Colon (tissue), 2 donors: ENCODE measurements around the gene SPATA2L.
"Not testable (repeated sequence)": the region's sequence is repeated elsewhere in the genome, so short reads cannot be mapped to it uniquely, and the experiment has no call there.

ENCODE experiments used
- FAIRE-seq: peaks from 2 replicates; lab custom pipeline; 2012; peaks lifted over from hg19 to GRCh38; lab: Jason Lieb, UNC
- donor health status: control.
- donor health status: control.

Gene SPATA2L

DNA sequence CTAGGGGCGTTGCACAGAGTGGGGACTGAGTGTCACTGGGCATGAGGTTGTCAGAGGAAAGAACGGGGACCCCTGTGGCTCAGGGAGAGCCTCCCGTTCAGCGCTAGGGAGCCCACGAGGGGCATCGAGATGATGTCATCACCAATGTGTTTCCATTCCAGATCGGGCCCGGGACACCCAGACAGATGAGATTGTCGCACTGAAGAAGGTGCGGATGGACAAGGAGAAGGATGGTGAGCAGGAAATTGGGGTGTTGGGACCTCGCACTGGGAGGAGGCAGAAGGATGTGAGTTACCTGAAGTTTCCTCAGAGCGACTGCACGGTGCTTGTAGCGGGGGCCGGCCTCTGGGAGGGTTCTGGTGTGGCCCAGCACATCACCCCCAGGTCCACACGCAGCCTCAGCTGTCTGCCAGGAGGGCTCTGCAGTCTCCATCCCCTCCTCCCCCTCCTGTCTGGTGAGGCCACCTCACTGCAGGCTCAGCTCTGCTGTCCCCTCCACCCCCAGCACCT lies 11.1 kb downstream of the SPATA2L start:
- no peak for FAIRE-seq

DNA sequence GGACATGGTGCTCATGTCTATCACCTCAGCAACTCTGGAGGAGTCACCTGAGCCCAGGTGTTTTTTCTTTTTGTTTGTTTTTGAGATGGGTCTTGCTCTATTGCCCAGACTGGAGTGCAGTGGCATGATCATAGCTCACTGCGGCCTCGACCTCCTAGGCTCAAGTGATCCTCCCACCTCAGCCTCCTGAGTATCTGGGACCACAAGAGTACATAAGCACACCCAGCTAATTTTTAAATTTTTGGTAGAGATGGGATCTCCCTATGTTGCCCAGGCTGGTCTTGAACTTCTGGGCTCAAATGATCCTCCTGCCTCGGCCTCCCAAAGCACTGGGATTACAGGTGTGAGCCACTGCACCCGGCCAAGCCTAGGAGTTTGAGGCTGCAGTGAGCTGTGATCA lies 11.9 kb downstream of the SPATA2L start:
- FAIRE-seq, result not testable (repeated sequence)

DNA sequence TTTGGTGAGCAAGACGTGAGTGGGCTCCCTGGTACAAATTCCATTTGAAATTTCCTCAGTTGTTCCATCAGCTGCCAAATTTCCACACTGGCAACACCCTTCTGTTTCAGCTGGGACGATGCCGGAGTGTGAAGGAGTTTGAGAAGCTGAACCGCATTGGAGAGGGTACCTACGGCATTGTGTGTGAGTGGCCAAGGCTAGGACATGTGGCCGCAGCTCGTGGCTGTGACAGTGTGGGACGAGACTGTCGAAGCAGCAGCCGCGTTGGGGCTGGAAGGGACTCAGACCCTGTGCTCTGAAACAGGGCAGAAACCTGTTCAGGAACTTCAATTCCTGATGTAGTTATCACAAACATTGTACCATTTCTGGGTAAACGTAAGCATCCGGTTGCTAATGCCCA lies 12.4 kb downstream of the SPATA2L start:
- FAIRE-seq, result no peak

DNA sequence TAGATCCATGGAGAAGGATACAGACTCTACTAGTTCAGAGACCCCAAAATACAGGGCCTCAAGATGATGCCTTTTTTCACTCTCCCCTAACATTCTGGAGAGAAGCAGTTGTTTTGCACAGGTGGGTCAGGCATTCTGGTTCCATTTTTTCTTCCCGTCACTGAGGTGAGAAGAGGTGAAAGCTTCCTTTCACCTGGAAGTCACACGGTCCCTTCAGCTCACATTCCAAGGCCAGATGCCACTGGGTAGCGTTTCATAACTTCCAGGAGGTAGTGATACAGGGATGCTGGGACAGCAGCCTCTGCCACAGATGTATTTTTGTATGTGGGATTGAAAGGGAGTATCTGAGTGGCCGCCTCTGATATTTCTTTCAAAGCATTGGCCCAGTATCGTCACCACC lies 13.1 kb downstream of the SPATA2L start:
- no peak for FAIRE-seq

DNA sequence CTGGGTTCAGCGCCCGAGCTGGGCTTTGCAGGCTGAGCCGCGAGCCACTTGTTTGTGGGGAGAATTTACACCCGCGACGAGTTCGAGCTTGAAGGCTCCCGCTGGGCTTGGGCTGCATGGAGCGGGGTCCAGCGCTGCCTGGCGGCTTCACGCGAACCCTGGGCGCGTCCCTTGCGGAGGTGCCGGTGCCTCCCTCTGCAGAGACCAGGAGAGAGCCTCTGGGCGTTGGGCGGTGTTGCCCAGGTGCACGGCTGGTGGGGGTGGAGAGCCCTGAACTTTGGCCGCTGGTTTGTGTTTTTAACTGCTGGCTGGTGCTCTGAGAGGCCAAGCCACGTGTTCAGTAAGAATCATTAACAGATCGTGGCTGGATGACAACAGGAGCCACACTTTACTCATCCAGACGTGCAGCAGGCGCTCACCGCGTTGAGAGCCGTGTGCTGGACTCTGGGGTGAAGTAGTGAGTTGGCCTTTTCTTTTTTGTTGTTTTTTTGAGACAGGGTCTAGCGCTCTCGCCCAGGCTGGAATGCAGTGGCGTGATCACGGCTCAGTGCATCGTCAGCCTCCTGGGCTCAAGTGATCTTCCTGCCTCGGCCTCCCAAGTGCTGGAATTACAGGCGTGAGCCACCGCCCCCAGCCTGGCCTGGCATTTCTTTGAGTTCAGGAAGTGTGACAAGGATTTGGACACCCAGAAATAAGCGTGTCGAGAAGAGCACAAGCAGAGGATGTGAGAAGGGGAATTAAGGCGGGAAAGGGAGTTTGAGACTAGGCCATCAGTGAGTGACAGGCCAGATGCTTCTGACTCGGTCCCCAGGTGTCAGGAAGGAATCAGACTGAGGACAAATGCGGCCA lies 14.2 kb downstream of the SPATA2L start:
- FAIRE-seq, result no peak

DNA sequence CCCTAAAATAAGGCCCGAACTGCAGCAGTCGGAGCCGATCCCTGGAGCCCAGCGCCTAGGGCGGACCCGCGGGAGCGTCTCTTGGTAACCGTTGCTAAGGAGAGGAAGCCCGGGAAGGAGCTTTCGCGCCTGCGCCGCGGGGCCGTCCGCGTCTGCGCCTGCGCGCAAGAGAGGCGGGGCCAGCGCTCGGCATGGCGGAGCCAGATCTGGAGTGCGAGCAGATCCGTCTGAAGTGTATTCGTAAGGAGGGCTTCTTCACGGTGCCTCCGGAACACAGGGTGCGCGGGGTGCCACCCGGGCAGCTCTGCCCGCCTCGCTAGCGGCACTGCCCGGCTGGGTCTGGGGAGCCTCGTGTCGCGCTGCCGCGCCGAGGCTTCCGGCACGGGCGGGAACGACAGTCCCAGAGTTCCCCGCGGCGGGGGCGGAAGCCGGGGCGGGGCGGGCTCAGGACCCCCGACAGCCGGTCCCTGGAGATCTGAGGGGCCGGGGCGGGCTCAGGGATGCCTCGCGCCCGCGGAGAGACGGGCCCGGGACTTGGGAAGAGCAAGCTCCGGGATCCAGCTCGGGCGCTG lies 14.9 kb downstream of the SPATA2L start, which contains the start of gene CDK10:
CDK10 (plus strand) TSS at position 170 of the 572 bp plus-strand sequence; CDS start at position 192, 22 bp downstream.
- no peak for FAIRE-seq

DNA sequence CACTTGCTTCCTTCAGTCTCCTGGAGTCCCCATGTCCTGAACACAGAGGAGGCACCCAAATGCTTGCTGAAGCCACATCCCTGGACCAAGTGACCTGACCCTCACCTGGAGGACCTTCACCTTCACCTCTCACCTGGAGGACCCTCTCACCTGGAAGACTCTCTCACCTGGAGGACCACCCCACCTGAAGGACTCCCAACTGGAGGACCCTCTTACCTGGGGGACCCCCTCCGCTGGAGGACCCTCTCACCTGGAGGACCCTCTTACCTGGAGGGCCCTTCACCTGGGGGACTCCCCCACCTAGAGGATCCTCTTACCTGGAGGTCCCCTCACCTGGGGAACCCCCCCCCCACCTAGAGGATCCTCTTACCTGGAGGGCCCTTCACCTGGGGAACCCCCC lies 15.6 kb downstream of the SPATA2L start:
- FAIRE-seq, result no peak

DNA sequence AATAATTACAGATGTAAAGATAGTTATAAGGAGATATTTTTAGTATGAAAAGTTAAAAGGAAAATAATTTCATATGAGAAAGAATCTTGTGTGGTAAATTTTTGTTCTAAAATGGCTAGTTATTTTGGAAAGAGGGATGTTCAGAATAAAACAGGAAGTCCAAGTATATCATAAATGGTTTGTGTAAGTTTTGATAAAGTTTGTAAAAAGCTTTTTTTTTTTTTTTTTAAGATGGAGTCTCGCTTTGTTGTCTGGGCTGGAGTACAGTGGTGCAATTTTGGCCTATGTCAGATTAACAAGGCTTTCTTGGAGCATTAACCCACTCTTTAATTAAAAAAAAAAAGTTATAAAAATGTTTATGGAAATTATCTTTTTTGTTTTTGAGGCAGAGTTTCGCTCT lies 23.2 kb downstream of the SPATA2L start:
- FAIRE-seq, result no peak

DNA sequence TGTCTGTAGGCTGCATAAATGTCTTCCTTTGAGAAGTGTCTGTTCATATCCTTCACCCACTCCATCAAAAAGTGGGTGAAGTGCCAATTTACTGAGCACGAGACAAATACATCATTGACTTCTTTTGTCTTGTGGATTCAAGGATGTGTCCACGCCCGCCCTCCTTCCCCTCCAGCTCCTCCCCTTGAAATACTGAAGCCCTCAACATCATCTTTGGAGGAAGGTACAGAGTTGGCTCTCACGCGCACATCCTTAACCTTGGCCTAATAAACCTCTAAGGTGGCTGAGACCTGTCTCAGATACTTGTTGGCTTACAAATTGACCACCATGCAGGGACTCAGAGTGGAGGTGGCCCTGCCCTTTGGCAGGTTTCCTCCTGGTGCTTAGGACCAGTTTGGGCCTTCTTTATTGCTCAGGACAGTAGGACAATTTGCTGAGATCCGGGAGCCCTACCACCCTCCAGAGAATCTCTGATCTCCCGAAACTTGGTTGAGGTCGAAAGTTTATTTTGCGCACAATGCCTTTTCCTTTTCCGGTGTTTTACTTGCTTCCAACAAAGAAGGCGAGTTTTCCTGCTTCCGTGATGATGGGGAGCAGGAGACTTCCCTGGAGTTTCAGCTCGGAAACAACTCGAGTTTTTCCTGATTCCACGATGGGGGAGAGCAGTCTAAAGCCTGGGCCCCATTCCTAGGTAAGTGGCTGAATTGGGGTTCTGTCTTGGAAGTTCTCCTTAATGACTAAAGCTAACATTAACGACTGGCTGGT lies 29.1 kb downstream of the SPATA2L start:
- no peak for FAIRE-seq

DNA sequence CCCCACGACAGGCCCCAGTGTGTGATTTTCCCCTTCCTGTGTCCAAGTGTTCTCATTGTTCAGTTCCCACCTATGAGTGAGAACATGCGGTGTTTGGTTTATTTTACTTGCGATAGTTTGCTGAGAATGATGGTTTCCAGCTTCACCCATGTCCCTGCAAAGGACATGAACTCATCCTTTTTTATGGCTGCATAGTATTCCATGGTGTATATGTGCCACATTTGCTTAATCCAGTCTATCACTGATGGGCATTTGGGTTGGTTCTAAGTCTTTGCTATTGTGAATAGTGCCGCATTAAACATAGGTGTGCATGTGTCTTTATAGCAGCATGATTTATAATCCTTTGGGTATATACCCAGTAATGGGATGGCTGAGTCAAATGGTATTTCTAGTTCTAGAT lies 29.9 kb downstream of the SPATA2L start:
- FAIRE-seq, result not testable (repeated sequence)

DNA sequence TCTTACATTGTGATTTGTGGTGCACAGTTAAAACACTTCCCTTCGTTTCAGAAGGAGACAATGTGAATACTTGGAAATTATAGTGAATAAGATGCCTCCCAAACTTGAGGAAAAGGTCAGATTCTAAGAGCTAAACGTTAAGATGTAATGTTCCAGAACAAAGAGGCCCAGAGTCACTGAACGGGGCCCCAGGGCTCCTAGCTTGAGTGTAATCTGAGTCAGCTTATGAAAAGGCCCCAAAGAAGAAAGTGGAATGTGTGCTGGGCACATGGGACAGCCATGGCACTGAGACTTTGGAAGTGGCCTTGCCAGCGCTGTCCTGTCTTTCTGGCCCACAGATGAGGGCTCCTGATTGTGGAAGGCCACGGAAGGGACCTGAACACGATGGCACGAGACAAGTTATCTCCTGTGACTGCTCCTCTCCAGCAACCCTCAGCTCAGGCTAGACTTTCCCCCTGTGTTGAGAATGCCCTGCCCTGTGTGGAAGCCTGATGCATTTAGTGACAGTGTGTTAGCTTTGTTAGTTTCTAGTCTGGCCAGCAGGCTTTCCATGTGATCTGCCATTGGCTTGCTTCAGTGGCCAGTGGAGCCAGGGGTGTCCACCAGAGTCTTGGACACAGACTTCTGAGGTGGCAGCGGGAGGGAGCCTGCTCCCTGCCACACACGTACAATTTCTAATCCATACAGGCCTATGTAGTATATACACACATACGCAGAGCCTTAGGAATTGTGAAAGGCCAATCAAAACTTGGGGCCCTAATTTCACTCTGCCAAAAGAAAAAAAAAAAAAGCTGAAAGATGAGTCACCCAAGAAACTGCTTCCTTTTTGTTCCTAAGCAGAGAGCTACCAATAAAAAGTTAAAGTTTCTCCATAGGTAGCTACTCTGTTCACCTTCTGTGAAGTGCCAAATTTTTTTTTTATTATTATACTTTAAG lies 30.7 kb downstream of the SPATA2L start:
- FAIRE-seq, result no peak

DNA sequence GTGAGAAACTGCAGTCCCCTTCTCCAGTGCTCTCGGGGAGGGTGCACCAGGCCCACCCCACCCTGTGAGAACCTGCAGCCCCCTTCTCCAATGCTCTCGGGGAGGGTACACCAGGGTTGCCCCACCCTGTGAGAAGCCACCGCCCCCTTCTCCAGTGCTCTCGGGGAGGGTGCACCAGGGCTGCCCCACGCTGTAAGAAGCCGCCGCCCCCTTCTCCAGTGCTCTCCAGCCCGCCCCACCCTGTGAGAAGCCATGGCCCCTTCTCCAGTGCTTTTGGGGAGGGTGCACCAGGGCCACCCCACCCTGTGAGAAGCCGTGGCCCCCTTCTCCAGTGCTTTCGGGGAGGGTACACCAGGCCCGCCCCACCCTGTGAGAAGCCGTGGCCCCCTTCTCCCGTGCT lies 31.8 kb downstream of the SPATA2L start:
- no peak for FAIRE-seq

DNA sequence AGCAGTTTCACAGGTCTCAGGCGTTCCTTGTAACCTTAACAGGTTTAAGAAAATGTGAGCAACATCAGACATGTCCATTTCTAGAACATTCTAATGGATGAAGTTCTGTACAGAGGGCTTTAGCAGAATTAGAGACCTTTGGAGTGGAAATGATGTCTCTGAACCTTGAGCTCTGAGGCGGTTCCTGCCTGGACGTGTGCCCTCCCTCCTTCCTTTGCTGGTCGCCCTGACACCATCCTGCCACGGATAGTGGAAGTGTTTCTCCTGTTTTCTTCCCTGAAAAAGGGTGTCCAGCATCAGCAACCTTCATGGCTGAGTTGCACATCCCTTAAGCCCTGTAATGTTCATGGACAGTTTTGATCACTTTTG lies 32.7 kb downstream of the SPATA2L start:
- no peak for FAIRE-seq

DNA sequence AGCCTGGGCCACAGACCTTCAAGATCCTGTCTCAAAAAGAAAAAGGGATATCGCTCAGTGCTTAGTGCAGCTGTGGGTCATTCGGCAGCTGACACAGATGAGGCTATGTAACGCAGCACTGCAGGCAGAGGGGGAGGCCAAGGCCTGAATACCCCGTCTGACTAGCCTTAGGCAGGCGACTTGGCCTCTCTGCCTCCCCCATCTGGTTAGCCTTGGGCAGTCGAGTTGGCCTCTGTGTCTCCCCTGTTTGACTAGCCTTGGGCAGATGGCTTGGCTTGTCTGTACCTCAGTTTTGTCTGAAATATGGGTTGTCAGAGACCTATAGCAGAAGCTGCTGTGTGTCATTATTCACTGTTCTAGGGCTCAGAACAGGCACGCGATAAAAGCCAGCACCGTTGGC lies 33.9 kb downstream of the SPATA2L start:
- no peak for FAIRE-seq

DNA sequence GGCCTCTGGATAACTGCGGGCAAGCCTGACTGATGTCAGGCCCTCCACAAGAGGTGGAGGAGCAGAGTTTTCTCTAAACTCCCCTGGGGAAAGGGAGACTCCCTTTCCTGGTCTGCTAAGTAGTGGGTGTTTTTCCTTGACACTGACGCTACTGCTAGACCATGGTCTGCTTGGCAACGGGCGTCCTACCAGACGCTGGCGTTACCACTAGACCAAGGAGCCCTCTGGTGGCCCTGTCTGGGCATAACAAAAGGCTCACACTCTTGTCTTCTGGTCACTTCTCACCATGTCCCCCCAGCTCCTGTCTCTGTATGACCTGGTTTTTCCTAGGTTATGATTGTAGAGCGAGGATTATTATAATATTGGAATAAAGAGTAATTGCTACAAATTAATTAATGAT lies 34.5 kb downstream of the SPATA2L start:
- FAIRE-seq, result not testable (repeated sequence)

DNA sequence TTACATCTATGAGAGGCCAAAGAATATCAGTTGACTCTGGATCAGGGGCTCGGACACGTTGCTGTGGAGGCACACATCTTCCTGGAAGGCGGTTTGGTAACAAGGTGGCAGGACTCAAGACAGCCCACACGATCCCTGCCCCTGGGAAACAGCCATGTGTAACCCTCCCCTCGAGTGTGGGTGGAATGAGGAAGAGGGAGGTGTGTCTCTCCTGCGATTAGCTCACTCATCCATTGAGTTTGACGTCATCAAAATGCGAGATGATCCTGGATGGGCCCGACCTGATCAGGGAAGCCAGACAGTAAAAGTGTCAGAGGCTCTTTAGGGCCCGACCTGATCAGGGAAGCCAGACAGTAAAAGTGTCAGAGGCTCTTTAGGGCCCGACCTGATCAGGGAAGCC lies 37.3 kb downstream of the SPATA2L start:
- not testable (repeated sequence) for FAIRE-seq

DNA sequence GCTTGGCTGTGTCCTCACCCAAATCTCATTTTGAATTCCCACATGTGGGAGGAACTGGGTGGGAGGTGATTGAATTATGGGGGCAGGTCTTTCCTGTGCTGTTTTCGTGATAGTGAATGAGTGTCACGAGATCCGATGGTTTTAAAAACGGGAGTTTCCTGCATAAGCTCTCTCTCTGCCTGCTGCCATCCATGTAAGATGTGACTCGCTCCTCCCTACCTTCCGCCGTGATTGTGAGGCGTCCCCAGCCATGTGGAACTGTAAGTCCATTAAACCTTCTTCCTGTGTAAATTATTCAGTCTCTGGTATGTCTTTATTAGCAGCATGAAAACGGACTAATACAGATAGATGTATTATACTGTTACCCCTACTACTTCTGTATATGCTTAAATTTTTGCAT lies 40.3 kb downstream of the SPATA2L start:
- no peak for FAIRE-seq

DNA sequence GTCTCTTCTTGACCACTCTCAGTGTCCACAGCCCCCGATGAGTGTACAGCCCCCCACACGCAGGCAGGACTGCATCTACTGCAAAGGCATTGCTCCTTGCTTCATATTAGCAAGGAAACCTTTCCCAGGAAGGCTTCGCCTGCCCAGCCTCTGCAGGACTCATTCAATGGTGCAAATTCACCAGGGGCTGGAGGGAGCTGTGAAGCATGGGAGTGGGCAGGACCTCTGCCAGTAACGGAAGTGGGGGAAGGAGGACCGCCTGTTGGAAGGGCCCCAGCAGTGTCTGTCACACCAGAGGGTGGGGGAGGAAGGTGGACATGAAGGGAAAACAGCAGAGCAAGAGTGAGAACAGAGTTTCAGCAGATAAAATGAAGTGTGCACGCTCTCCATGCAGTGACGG lies 41.4 kb downstream of the SPATA2L start:
- no peak for FAIRE-seq

DNA sequence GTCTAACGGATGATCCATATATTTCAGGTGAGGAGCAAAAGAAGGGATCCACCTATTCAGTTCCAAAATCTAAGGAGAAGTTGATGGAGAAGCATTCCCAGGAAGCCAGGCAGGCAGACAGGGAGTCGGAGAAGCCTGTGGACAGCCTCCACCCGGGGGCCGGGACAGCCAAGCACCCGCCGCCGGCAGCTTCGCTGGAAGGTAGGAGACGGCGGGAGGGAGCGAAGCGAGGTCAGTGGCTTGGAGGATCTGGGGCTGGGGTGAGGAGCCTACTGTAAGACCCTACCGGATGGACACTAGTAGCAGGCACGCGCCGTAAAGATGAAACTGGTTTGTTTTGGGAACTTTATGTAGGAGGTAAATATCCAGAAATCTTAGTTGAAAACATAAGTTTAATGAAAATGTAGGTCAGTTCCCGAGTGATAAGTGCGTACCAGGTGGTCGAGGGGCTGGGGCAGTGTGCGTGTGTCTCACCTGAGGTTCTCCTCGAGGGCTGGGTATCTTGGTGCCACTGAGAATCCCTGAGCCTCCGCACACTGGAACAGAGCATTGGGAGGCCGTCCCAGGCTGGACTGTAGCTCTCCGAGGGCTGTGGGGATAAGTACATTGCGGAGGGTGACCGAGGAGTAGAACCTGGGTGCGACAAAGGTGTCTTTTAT lies 43.2 kb downstream of the SPATA2L start:
- FAIRE-seq, result no peak

DNA sequence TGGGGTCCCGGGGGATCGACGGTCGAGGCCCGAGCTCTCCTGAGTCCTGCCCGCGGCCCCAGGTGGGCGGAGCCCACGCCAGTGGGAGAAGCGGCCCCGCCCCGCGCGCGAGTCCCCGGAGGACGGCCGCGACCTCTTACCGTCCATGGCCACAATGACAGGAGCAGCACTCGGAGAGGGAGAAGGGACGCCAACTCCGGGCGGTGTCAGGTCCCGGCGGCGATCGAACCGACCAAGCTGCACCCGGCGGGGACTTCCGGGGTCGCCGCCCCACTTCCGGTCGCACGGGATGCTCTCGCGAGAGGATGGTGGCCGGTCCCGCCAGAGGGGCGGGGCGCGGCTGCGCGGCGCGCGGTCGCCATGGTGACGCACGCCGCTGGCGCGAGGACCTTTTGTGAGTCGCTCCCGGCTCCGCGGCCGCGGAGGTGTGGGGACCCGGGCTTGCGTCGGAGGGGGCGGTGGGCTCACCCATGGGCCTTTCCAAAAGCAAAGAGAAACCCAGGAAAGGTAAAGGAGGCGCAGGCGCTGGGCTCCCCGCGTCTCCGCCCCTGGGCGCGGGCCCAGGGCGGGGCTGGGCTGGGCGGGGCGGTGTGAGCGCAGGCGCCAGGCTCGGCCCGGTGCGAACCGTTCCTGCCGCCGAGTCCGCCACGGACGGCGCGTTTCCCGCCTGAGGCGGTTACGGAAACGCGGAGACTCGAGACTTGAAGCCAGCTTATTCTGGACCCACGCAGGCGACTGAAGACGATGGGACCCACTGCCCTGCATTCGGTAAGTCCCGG lies 43.9 kb downstream of the SPATA2L start, which contains the start of the genes CHMP1A and SPATA33:
CHMP1A (minus strand) TSS at position 267 of the 779 bp plus-strand sequence; CDS start at position 147, 120 bp downstream.
SPATA33 (plus strand) TSS at position 395 of the 779 bp plus-strand sequence; CDS start at position 471, 76 bp downstream.
- FAIRE-seq, result no peak
